Esophagus squamous epithelium (tissue), 5 donors: ENCODE results near the gene METTL25. TPM values are rescaled to one million over a fixed set of nuclear protein-coding genes. Genes with fewer than 3 reads are reported as not detected.
A peak's percentile ranks its signal among the peaks of the same experiment; 100 is the strongest.

Source experiments
- DNase-seq: peaks from one replicate; lab custom pipeline; 2025; lab: John Stamatoyannopoulos, UW
- H3K27ac ChIP-seq, 4 donors: fragments of 200-600 bp; sonication (generic); one replicate each; pipeline ENCODE4 v1.5.1; 2016 to 2019; ENCODE audit warnings: mild to moderate bottlenecking in 1 of 4
- H3K27me3 ChIP-seq, 4 donors: fragments of 200-600 bp; sonication (generic); 1 replicate in 3 of 4; 2 replicates in 1 of 4; pipeline versions ENCODE4 v1.5.1 to v1.6.0; 2017 to 2021; ENCODE audit warnings: antibody characterized with exemption in 1 of 4
- H3K36me3 ChIP-seq, 3 donors: fragments of 200-600 bp; sonication (generic); one replicate each; pipeline ENCODE4 v1.5.1; 2016 to 2019
- H3K4me1 ChIP-seq, 3 donors: fragments of 200-600 bp; sonication (generic); one replicate each; pipeline ENCODE4 v1.5.1; 2017 to 2019
- H3K4me3 ChIP-seq, 4 donors: fragments of 200-600 bp; sonication (generic); 1 replicate in 3 of 4; 2 replicates in 1 of 4; pipeline ENCODE4 v1.5.1; 2016 to 2019; ENCODE audit warnings: mild to moderate bottlenecking in 2 of 4, moderate library complexity in 1 of 4
- H3K9me3 ChIP-seq, 3 donors: fragments of 200-600 bp; sonication (generic); one replicate each; pipeline ENCODE4 v1.5.1; 2016 to 2019
- CTCF ChIP-seq, 6 experiments: fragments of 450-650 bp in 4 of 6; fragments of 200-600 bp in 2 of 6; sonication (generic) in 2 of 6; IDR thresholded peaks; one replicate each; pipeline ENCODE4 v1.5.1; 2016 to 2019; ENCODE audit warnings: antibody characterized with exemption in 6 of 6, mild to moderate bottlenecking in 4 of 6, moderate library complexity in 4 of 6
- POLR2A ChIP-seq, 4 donors: fragments of 450-650 bp; IDR thresholded peaks; one replicate each; pipeline ENCODE4 v1.6.1; 2017; ENCODE audit warnings: antibody characterized with exemption in 4 of 4, mild to moderate bottlenecking in 4 of 4, moderate library complexity in 3 of 4
- WGBS, 2 donors: methylation state at CpG; one replicate each; pipeline ENCODE4 v1.1.5; 2018; 5-methylcytosine and 5-hydroxymethylcytosine counted together
- intact Hi-C: fragments of 100-400 bp; cut with DNase I; formaldehyde crosslinking; loops from one replicate; pipeline ENCODE4 v1.15.0; 2022
- total RNA-seq, 4 donors: library from RNA; depleted of rRNA; stranded (reverse); fragments of >200 nt; gene quantifications; one replicate each; pipeline ENCODE4 v1.1.0, GENCODE V29; 2016
- donor health status: DM: yes; HTN: yes; CAD: no.

The METTL25 gene
- total RNA-seq, 4 donors from 2014 or later = 8.6 to 29.8 (median 9.8) TPM

GRCh38 chr12:82366197-82366596 is 7.9 kb downstream of the METTL25 start:
- Histone ChIP-seq H3K9me3 (no peaks in the 10 kb centered on the region), H3K27me3 (no peaks in the 10 kb centered on the region), H3K4me1 (no peaks in the 10 kb centered on the region), H3K4me3 (no peak overlapping the region), H3K27ac (no peak overlapping the region), H3K36me3 (peaks cover 0 to 16% (median 0%) of the 10 kb centered on the region in 3 donors)
- whole genome bisulfite sequencing, 2 donors = 37 to 76% methylated on average over 1 of the region's 1 CpG
- TF ChIP-seq CTCF (IDR thresholded peaks at IDR 0.05) (no peak), POLR2A (IDR thresholded peaks at IDR 0.05) (no peak)
- DNase-seq = no peak
- intact Hi-C loops = no loop called here

- Histone ChIP-seq H3K4me3 (no peak overlapping the region), H3K9me3 (peaks cover 0 to 12% (median 7%) of the 10 kb centered on the region in 3 donors), H3K36me3 (peaks cover 0 to 28% (median 9%) of the 10 kb centered on the region in 3 donors), H3K27ac (no peak overlapping the region), H3K27me3 (no peaks in the 10 kb centered on the region), H3K4me1 (no peaks in the 10 kb centered on the region)
- intact Hi-C loops = no loop called here
- TF ChIP-seq CTCF (IDR thresholded peaks at IDR 0.05) (no peak), POLR2A (IDR thresholded peaks at IDR 0.05) (no peak)
- DNase-seq = no peak
- 74 to 93% methylated on average over 2 of the region's 2 CpGs for WGBS, 2 donors
These were observed 16.9 kb downstream of the METTL25 start for GRCh38 chr12:82375201-82375600.

GRCh38 chr12:82378997-82379396 is 20.7 kb downstream of the METTL25 start:
- no peak for TF ChIP-seq POLR2A (IDR thresholded peaks at IDR 0.05)
- TF ChIP-seq CTCF (IDR thresholded peaks at IDR 0.05) = no peak
- Histone ChIP-seq H3K27me3 (no peaks in the 10 kb centered on the region), H3K36me3 (peaks cover 0 to 10% (median 3%) of the 10 kb centered on the region in 3 donors), H3K27ac (no peak overlapping the region), H3K4me3 (no peak overlapping the region), H3K9me3 (peaks cover 0 to 10% (median 3%) of the 10 kb centered on the region in 3 donors), H3K4me1 (no peaks in the 10 kb centered on the region)
- no peak for DNase-seq
- intact Hi-C loops = no loop called here

- peaks cover 0 to 9% (median 0%) of the 10 kb centered on the region in 3 donors for H3K36me3 ChIP-seq
- no peaks in the 10 kb centered on the region for H3K4me1 ChIP-seq
- H3K27me3 ChIP-seq = no peaks in the 10 kb centered on the region
- peak in 2 of 6 experiments; percentile 11 to 41 for TF ChIP-seq CTCF (IDR thresholded peaks at IDR 0.05)
- TF ChIP-seq POLR2A (IDR thresholded peaks at IDR 0.05) = no peak
- WGBS, 2 donors = 72% methylated on average over 2 of the region's 2 CpGs
- no peak overlapping the region for H3K4me3 ChIP-seq
- H3K9me3 ChIP-seq = no peaks in the 10 kb centered on the region
- no peak for DNase-seq
- H3K27ac ChIP-seq = no peak overlapping the region
- intact Hi-C loops = no loop called here
These were observed 25.7 kb downstream of the METTL25 start for GRCh38 chr12:82383930-82384552.

GRCh38 chr12:82398879-82399278 is 40.5 kb downstream of the METTL25 start:
- no peaks in the 10 kb centered on the region for H3K27me3 ChIP-seq
- no peak for DNase-seq
- intact Hi-C loops = no loop called here
- H3K9me3 ChIP-seq = no peaks in the 10 kb centered on the region
- TF ChIP-seq CTCF (IDR thresholded peaks at IDR 0.05) = no peak
- TF ChIP-seq POLR2A (IDR thresholded peaks at IDR 0.05) = no peak
- no peak overlapping the region for H3K4me3 ChIP-seq
- no peak overlapping the region for H3K27ac ChIP-seq
- no peaks in the 10 kb centered on the region for H3K4me1 ChIP-seq
- H3K36me3 ChIP-seq = peaks cover 0 to 32% (median 0%) of the 10 kb centered on the region in 3 donors
